ENCODE measurements around the gene AFMID. TPM values are rescaled to one million over a fixed set of nuclear protein-coding genes. Genes with fewer than 3 reads are reported as not detected.

Gene AFMID
- total and polyA plus RNA-seq, 9 of the 15 experiments (the other 6 are each of a cell fraction or from before 2014, with no cell fraction given): 62.1 to 188 (median 74.4) TPM

DNA sequence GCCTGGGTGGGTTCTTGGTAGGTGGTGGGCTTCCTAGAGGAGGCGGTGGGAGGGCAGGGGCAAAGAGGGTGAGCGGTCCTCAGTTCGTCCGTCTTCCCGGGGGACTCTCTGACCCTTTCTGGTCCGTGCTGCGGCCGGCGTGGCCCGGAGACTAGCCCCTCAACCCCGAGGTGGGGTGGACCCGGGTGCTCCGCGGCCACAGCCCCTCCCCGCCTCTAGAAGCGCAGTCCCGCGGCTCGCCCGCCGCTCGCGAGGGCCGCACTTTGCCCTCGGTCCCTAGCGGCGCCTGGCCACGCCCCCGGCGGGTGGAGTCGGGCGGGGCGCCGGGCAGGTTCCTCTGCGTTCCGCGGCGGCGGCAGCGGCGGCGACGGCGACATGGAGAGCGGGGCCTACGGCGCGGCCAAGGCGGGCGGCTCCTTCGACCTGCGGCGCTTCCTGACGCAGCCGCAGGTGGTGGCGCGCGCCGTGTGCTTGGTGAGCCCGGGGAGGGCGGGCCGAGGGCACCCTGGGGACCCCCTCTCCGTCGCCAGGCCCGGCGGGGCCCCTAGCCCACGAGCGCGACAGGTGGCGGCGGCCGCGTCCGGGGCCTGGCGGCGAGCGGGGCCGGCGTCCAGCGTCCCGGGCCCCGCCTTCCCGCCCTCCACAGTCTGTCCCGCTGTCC lies 18.8 kb upstream of the AFMID start, which contains the start of gene SYNGR2 (continued):
- TF ChIP-seq, protein P1, sequence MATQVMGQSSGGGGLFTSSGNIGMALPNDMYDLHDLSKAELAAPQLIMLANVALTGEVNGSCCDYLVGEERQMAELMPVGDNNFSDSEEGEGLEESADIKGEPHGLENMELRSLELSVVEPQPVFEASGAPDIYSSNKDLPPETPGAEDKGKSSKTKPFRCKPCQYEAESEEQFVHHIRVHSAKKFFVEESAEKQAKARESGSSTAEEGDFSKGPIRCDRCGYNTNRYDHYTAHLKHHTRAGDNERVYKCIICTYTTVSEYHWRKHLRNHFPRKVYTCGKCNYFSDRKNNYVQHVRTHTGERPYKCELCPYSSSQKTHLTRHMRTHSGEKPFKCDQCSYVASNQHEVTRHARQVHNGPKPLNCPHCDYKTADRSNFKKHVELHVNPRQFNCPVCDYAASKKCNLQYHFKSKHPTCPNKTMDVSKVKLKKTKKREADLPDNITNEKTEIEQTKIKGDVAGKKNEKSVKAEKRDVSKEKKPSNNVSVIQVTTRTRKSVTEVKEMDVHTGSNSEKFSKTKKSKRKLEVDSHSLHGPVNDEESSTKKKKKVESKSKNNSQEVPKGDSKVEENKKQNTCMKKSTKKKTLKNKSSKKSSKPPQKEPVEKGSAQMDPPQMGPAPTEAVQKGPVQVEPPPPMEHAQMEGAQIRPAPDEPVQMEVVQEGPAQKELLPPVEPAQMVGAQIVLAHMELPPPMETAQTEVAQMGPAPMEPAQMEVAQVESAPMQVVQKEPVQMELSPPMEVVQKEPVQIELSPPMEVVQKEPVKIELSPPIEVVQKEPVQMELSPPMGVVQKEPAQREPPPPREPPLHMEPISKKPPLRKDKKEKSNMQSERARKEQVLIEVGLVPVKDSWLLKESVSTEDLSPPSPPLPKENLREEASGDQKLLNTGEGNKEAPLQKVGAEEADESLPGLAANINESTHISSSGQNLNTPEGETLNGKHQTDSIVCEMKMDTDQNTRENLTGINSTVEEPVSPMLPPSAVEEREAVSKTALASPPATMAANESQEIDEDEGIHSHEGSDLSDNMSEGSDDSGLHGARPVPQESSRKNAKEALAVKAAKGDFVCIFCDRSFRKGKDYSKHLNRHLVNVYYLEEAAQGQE (IDR thresholded peaks at IDR 0.05; ENCODE audit: borderline replicate concordance): no peak
- TF ChIP-seq, protein P1 (CRISPR knock-in tag; IDR thresholded peaks at IDR 0.05; ENCODE audit: low read depth): peak; percentile 61
- TF ChIP-seq LARP7 (IDR thresholded peaks at IDR 0.05) (no peak), GABPB1 (CRISPR knock-in tag; IDR thresholded peaks at IDR 0.05) (0 out of 2 replicates have a peak, but pooled peaks have one; percentile 12), ZNF347 (CRISPR knock-in tag; IDR thresholded peaks at IDR 0.05; ENCODE audit: low read depth) (no peak), MBD2 (IDR thresholded peaks at IDR 0.05; ENCODE audit: borderline replicate concordance, low read depth) (peak; percentile 7; the same call in 1 of the 2 replicates), BHLHE40 (IDR thresholded peaks at IDR 0.05; ENCODE audit: low read length) (0 out of 2 replicates have a peak, but pooled peaks have one; percentile 26), TOE1 (IDR thresholded peaks at IDR 0.05; ENCODE audit: borderline replicate concordance) (peak; percentile 70; the same call in 1 of the 2 replicates), TOE1 (CRISPR knock-in tag; IDR thresholded peaks at IDR 0.05; ENCODE audit: borderline replicate concordance, low read depth) (no peak), THAP12 (CRISPR knock-in tag; IDR thresholded peaks at IDR 0.05) (peak; percentile 79), RBM34 (IDR thresholded peaks at IDR 0.05; ENCODE audit: borderline replicate concordance, insufficient read depth, low read length) (no peak), SRF (CRISPR knock-in tag; IDR thresholded peaks at IDR 0.05) (no peak)
